ENCODE measurements around the gene WDR81. TPM values are rescaled to one million over a fixed set of nuclear protein-coding genes. Genes with fewer than 3 reads are reported as not detected.

WDR81 gene
- total RNA-seq, 2 donors from 2014 or later: 13.4 to 17.9 TPM

DNA sequence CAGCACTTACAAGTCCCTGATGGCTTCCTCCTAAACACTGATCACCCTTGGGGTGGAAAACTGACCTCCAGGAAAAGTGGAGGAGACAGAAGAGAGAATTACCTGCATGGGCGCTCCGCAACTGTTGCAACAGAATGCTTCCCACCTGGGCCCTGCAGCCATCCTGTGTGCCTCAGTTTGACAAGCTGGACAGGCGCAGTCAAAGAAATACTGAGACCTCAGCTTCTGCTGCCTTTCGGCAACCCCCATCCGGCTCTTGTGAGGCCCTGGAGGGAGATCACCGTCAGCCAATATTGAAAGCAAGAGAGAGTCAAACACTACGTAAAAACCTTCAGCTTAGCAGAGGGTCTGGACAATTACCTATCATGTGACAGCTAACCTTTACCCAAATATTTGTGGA lies 62.2 kb downstream of the WDR81 start:
- no peak for DNase-seq
- H3K9me3 ChIP-seq (ENCODE audit: control insufficient read depth, low read length): no peaks in the 10 kb centered on the region
- H3K27ac ChIP-seq (ENCODE audit: low read depth, low read length): no peak overlapping the region
- no peak overlapping the region for H3K4me3 Mint-ChIP-seq
- no peaks in the 10 kb centered on the region for H3K27me3 Mint-ChIP-seq (ENCODE audit: insufficient read depth)
- TF ChIP-seq, protein P1, sequence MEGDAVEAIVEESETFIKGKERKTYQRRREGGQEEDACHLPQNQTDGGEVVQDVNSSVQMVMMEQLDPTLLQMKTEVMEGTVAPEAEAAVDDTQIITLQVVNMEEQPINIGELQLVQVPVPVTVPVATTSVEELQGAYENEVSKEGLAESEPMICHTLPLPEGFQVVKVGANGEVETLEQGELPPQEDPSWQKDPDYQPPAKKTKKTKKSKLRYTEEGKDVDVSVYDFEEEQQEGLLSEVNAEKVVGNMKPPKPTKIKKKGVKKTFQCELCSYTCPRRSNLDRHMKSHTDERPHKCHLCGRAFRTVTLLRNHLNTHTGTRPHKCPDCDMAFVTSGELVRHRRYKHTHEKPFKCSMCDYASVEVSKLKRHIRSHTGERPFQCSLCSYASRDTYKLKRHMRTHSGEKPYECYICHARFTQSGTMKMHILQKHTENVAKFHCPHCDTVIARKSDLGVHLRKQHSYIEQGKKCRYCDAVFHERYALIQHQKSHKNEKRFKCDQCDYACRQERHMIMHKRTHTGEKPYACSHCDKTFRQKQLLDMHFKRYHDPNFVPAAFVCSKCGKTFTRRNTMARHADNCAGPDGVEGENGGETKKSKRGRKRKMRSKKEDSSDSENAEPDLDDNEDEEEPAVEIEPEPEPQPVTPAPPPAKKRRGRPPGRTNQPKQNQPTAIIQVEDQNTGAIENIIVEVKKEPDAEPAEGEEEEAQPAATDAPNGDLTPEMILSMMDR (conservative IDR thresholded peaks at IDR 0.05): no peak
- H3K4me3 ChIP-seq (ENCODE audit: low read length): no peak overlapping the region
- no peaks in the 10 kb centered on the region for H3K9me3 Mint-ChIP-seq
- H3K4me1 ChIP-seq (ENCODE audit: control insufficient read depth, insufficient read depth, low read length): no peaks in the 10 kb centered on the region
- H3K36me3 ChIP-seq (ENCODE audit: control insufficient read depth, insufficient read depth, low read length): peaks cover 54% of the 10 kb centered on the region
- no peak overlapping the region for H3K27ac Mint-ChIP-seq
- no peaks in the 10 kb centered on the region for H3K27me3 ChIP-seq (ENCODE audit: control insufficient read depth, insufficient read depth, low read length, poor library complexity, severe bottlenecking)
- 96 to 98% methylated on average over 6 to 7 of the region's 7 CpGs for WGBS, 2 experiments (ENCODE audit: insufficient coverage in 1 of 2, insufficient read length in 1 of 2)
- peaks cover 2% of the 10 kb centered on the region for H3K4me1 Mint-ChIP-seq
- peaks cover 67% of the 10 kb centered on the region for H3K36me3 Mint-ChIP-seq (ENCODE audit: low read depth)
- H3K9ac ChIP-seq (ENCODE audit: extremely low read depth, low read length, poor library complexity, severe bottlenecking): no peak overlapping the region

DNA sequence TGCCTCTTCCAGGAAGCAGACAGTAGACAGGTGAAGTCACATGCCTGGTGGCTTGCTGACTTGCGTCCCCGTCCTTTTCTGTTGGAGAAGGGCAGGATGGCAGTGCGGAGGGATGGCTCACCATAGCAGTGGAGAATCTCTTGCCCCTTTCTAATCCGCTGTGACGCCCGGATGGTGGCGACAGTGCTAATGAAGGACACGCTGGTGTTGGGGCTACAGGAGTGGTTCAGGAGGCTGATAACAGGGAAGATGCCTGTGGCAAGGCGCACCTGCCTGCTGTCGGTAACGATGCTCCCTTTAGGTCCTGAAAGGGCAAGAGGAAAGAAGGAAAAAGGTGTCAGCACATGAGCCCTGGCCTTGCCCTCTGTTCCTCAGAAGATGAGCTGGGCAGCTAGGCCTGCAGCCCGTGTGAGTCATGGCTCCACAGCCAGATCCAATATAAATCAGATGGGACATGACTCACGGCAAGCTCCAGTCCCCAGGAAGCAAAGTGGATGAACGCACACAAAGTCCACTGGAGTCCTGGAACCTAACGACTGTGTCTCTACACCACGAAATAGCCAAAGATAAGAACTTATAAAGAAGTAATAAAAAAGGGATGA lies 62.9 kb downstream of the WDR81 start:
- Histone ChIP-seq H3K27me3 (ENCODE audit: control insufficient read depth, insufficient read depth, low read length, poor library complexity, severe bottlenecking) (no peaks in the 10 kb centered on the region), H3K27ac (ENCODE audit: low read depth, low read length) (no peak overlapping the region), H3K4me1 (ENCODE audit: control insufficient read depth, insufficient read depth, low read length) (no peaks in the 10 kb centered on the region), H3K36me3 (ENCODE audit: control insufficient read depth, insufficient read depth, low read length) (peaks cover 47% of the 10 kb centered on the region), H3K9me3 (ENCODE audit: control insufficient read depth, low read length) (no peaks in the 10 kb centered on the region), H3K9ac (ENCODE audit: extremely low read depth, low read length, poor library complexity, severe bottlenecking) (no peak overlapping the region), H3K4me3 (ENCODE audit: low read length) (no peak overlapping the region)
- WGBS, 2 experiments (ENCODE audit: insufficient coverage in 1 of 2, insufficient read length in 1 of 2): 95 to 97% methylated on average over 16 of the region's 16 CpGs
- H3K36me3 Mint-ChIP-seq (ENCODE audit: low read depth): peaks cover 63% of the 10 kb centered on the region
- H3K4me3 Mint-ChIP-seq: no peak overlapping the region
- H3K27ac Mint-ChIP-seq: no peak overlapping the region
- H3K4me1 Mint-ChIP-seq: peaks cover 2% of the 10 kb centered on the region
- TF ChIP-seq, protein P1 (conservative IDR thresholded peaks at IDR 0.05): no peak
- no peaks in the 10 kb centered on the region for H3K27me3 Mint-ChIP-seq (ENCODE audit: insufficient read depth)
- no peaks in the 10 kb centered on the region for H3K9me3 Mint-ChIP-seq
- no peak for DNase-seq

Other genes with a start within 250 kb of the WDR81 start
- 10 to 100 TPM; 75.5 to 90.0 TPM for gene MYO1C, start 232.0 kb upstream of the WDR81 start, total RNA-seq
- 10 to 100 TPM; 22.2 to 30.0 TPM for gene INPP5K, start 208.1 kb upstream of the WDR81 start, total RNA-seq
- gene PITPNA, start 161.9 kb upstream of the WDR81 start, total RNA-seq: 10 to 100 TPM; 62.6 TPM
- gene SLC43A2, start 95.9 kb upstream of the WDR81 start, total RNA-seq: 10 to 100 TPM; 14.0 to 18.6 TPM
- under 1 TPM; 0.75 to 0.89 TPM for gene SCARF1, start 79.0 kb upstream of the WDR81 start, total RNA-seq
- gene RILP, start 74.8 kb upstream of the WDR81 start, total RNA-seq: 1 to 10 TPM; 1.1 to 3.1 TPM
- 100 to 1,000 TPM; 298 to 375 TPM for gene PRPF8, start 39.8 kb upstream of the WDR81 start, total RNA-seq
- 1 to 10 TPM in 1 of 2 donors, under 1 TPM in 1; 0.84 to 1.8 TPM for gene TLCD2, start 14.3 kb upstream of the WDR81 start, total RNA-seq
- gene SERPINF2, start 18.2 kb downstream of the WDR81 start, total RNA-seq: 1 to 10 TPM in 1 of 2 donors, under 1 TPM in 1; 0.86 to 1.8 TPM
- gene SERPINF1, start 37.4 kb downstream of the WDR81 start, total RNA-seq: 10 to 100 TPM; 39.7 to 64.1 TPM
- gene SMYD4, start 105.2 kb downstream of the WDR81 start, total RNA-seq: 10 to 100 TPM; 31.6 to 36.8 TPM
- gene RPA1, start 105.3 kb downstream of the WDR81 start, total RNA-seq: 100 to 1,000 TPM; 190 to 249 TPM